PC-3 (cell line): ENCODE results near the gene LIM2. TPM values are rescaled to one million over a fixed set of nuclear protein-coding genes. Genes with fewer than 3 reads are reported as not detected.

Experiments used
- ATAC-seq: fragments of 200-7000 bp; cut with Tn5 transposase; 2 replicates; pipeline ENCODE4 v1.9.1; 2020; ENCODE audit warnings: mild to moderate bottlenecking, moderate library complexity
- BruUV-seq: library from RNA; stranded (reverse); fragments of 400-500 nt; replicated peaks from 2 replicates; lab custom pipeline; 2021; lab: Mats Ljungman, UMichigan
- CTCF ChIA-PET: fragments of 300-600 bp; sonication (Branson Sonifier 250); formaldehyde crosslinking; loops from one replicate; lab custom pipeline; 2022; ENCODE audit warnings: antibody characterized with exemption; lab: Charles Lee
- POLR2A ChIA-PET: fragments of 300-600 bp; sonication (Branson Sonifier 250); formaldehyde crosslinking; loops from one replicate; lab custom pipeline; 2022; ENCODE audit warnings: antibody characterized with exemption; ENCODE audit not compliant: unreplicated experiment; lab: Charles Lee
- DNase-seq: peaks from one replicate; pipeline ENCODE4 v3.0.0-alpha.2; 2015
- H2AFZ ChIP-seq: fragments of 300-600 bp; sonication (generic); 2 replicates; pipeline ENCODE4 v1.6.0; 2016; ENCODE audit warnings: antibody characterized with exemption, low read length
- H3F3A ChIP-seq: fragments of 300-600 bp; sonication (generic); one replicate; pipeline ENCODE4 v1.6.0; 2017; ENCODE audit warnings: antibody characterized with exemption, low read length, control low read depth, mild to moderate bottlenecking; ENCODE audit not compliant: unreplicated experiment
- H3K27ac ChIP-seq: fragments of 300-600 bp; sonication (generic); 2 replicates; pipeline ENCODE4 v1.5.1; 2016; ENCODE audit warnings: mild to moderate bottlenecking, low read length
- H3K27me3 ChIP-seq: fragments of 300-600 bp; sonication (generic); 2 replicates; pipeline ENCODE4 v1.6.1; 2016; ENCODE audit warnings: low read length, mixed read lengths
- H3K36me3 ChIP-seq: fragments of 300-600 bp; sonication (generic); 2 replicates; pipeline ENCODE4 v1.6.1; 2016; ENCODE audit warnings: low read depth, mixed run types, low read length, mixed read lengths
- H3K4me1 ChIP-seq: fragments of 300-600 bp; sonication (generic); 2 replicates; pipeline ENCODE4 v1.5.1; 2016; ENCODE audit warnings: low read length; ENCODE audit not compliant: insufficient read depth
- H3K4me2 ChIP-seq: fragments of 300-600 bp; sonication (generic); 2 replicates; pipeline ENCODE4 v1.6.0; 2016; ENCODE audit warnings: low read length
- H3K4me3 ChIP-seq: fragments of 300-600 bp; sonication (generic); 2 replicates; pipeline ENCODE4 v1.5.1; 2016; ENCODE audit warnings: mild to moderate bottlenecking, low read length, mixed read lengths
- H3K79me2 ChIP-seq: fragments of 300-600 bp; sonication (generic); 2 replicates; pipeline ENCODE4 v1.6.1; 2017; ENCODE audit warnings: low read length, mixed read lengths
- H3K9ac ChIP-seq: fragments of 300-600 bp; sonication (generic); 2 replicates; pipeline ENCODE4 v1.6.0; 2016; ENCODE audit warnings: mild to moderate bottlenecking, low read length
- H3K9me2 ChIP-seq: fragments of 300-600 bp; sonication (generic); replicated peaks from 2 replicates; pipeline ENCODE4 v1.6.1; 2016; ENCODE audit warnings: mixed run types, low read length, mixed read lengths
- H3K9me3 ChIP-seq: fragments of 300-600 bp; sonication (generic); 2 replicates; pipeline ENCODE4 v1.6.1; 2016; ENCODE audit warnings: low read length, mixed read lengths
- H4K20me1 ChIP-seq: fragments of 300-600 bp; sonication (generic); 2 replicates; pipeline ENCODE4 v1.6.1; 2016; ENCODE audit warnings: low read length, mixed read lengths
- CTCF ChIP-seq: fragments of 300-600 bp; sonication (generic); conservative IDR thresholded peaks from 2 replicates; pipeline ENCODE4 v1.5.1; 2017; ENCODE audit warnings: antibody characterized with exemption, low read depth, mild to moderate bottlenecking, low read length
- EZH2 ChIP-seq: fragments of 300-600 bp; sonication (generic); IDR thresholded peaks from one replicate; pipeline ENCODE4 v1.6.1; 2017; ENCODE audit warnings: antibody characterized with exemption, mild to moderate bottlenecking, low read length; ENCODE audit not compliant: unreplicated experiment
- EZH2phosphoT487 ChIP-seq: fragments of 300-600 bp; sonication (generic); IDR thresholded peaks from 2 replicates; pipeline ENCODE4 v1.6.1; 2018; ENCODE audit warnings: mild to moderate bottlenecking, antibody characterized with exemption, low read length, borderline replicate concordance
- intact Hi-C: fragments of 100-400 bp; cut with micrococcal nuclease; formaldehyde crosslinking; loops from 2 replicates; pipeline ENCODE4 v1.9.0; 2023
- total RNA-seq: library from RNA; depleted of rRNA; stranded (reverse); fragments of >200 nt; gene quantifications from 2 replicates; pipeline ENCODE4 v1.2.3, GENCODE V29; 2014

Gene LIM2
- total RNA-seq, 1 experiment from 2014 or later: not detected

- Histone ChIP-seq H3K9me3 (no peaks in the 10 kb centered on the region), H4K20me1 (no peaks in the 10 kb centered on the region), H3K9ac (no peak overlapping the region), H3K27ac (no peak overlapping the region), H3K27me3 (peaks cover 75% of the 10 kb centered on the region), H3K9me2 (no peaks in the 10 kb centered on the region), H3F3A (no peaks in the 10 kb centered on the region), H3K4me1 (no peaks in the 10 kb centered on the region), H3K79me2 (no peaks in the 10 kb centered on the region), H2AFZ (no peak overlapping the region), H3K4me3 (no peak overlapping the region), H3K4me2 (no peak overlapping the region), H3K36me3 (no peaks in the 10 kb centered on the region)
- BruUV-seq: no TSS peak
- ATAC-seq (no peak), DNase-seq (no peak)
- intact Hi-C loops: loop anchor here (10.0 kb wide), 1 partner anchor 84 kb away; no protein-coding TSS in a partner anchor
- no peak for TF ChIP-seq CTCF
- TF ChIP-seq EZH2phosphoT487: no peak
- no peak for TF ChIP-seq EZH2
- CTCF ChIA-PET: no interaction called here
- POLR2A ChIA-PET: no interaction called here
Observed at GRCh38 chr19:51431124-51431523, 43.4 kb upstream of the LIM2 start.

- Histone ChIP-seq H3K9me3 (no peaks in the 10 kb centered on the region), H3F3A (no peaks in the 10 kb centered on the region), H3K27me3 (peaks cover 72% of the 10 kb centered on the region), H3K27ac (no peak overlapping the region), H3K9me2 (no peaks in the 10 kb centered on the region), H3K4me2 (no peak overlapping the region), H3K79me2 (no peaks in the 10 kb centered on the region), H4K20me1 (no peaks in the 10 kb centered on the region), H3K9ac (no peak overlapping the region), H2AFZ (no peak overlapping the region), H3K4me1 (no peaks in the 10 kb centered on the region), H3K36me3 (no peaks in the 10 kb centered on the region), H3K4me3 (no peak overlapping the region)
- intact Hi-C loops: loop anchor here (10.0 kb wide), 1 partner anchor 85 kb away; no protein-coding TSS in a partner anchor
- ATAC-seq: no peak
- CTCF ChIA-PET: no interaction called here
- POLR2A ChIA-PET: no interaction called here
- no TSS peak for BruUV-seq
- no peak for TF ChIP-seq CTCF
- no peak for TF ChIP-seq EZH2
- no peak for TF ChIP-seq EZH2phosphoT487
- DNase-seq: no peak
Observed at GRCh38 chr19:51430221-51430620, 42.4 kb upstream of the LIM2 start.

GRCh38 chr19:51427201-51427600 lies 39.4 kb upstream of the LIM2 start:
- Histone ChIP-seq H3K79me2 (no peaks in the 10 kb centered on the region), H3K4me3 (no peak overlapping the region), H3K4me1 (no peaks in the 10 kb centered on the region), H3F3A (no peaks in the 10 kb centered on the region), H3K9me3 (no peaks in the 10 kb centered on the region), H3K36me3 (no peaks in the 10 kb centered on the region), H3K27me3 (peaks cover 72% of the 10 kb centered on the region), H3K4me2 (no peak overlapping the region), H3K9ac (no peak overlapping the region), H2AFZ (no peak overlapping the region), H3K27ac (no peak overlapping the region), H4K20me1 (no peaks in the 10 kb centered on the region), H3K9me2 (no peaks in the 10 kb centered on the region)
- ChIA-PET POLR2A (no interaction called here), CTCF (interaction anchor here (0.6 kb wide), 1 partner anchor 188 kb away, joined by 3 read pairs; no protein-coding TSS in a partner anchor)
- BruUV-seq: no TSS peak
- TF ChIP-seq EZH2phosphoT487 (no peak), CTCF (no peak)
- ATAC-seq (no peak), DNase-seq (no peak)
- intact Hi-C loops: no loop called here
